ENCODE results near the gene MAS1. TPM values are rescaled to one million over a fixed set of nuclear protein-coding genes. Genes with fewer than 3 reads are reported as not detected.

MAS1 gene
- polyA plus RNA-seq, 1 of the 3 experiments (the other 2 are of a cell fraction): not detected

DNA sequence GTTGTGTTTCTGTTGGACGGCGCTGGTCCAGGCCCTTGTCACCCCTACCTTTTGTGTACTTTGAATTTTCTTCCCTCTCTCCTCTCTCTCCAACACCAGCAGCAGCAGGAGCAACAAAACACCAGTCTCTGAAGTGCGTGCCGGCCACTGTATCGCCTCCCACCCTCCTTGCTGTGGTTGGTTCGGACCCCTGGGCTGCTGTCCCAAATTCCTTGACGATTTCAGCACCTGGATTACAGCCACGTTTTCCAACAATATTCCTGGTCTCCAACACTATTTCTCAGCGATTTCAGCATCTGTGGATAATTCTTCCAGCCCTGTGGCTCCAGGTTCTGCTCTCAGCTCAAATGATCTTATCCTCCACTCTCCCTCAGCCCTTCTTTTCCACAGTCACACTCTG lies 11.8 kb downstream of the MAS1 start (continued):
- TF ChIP-seq, protein P1, sequence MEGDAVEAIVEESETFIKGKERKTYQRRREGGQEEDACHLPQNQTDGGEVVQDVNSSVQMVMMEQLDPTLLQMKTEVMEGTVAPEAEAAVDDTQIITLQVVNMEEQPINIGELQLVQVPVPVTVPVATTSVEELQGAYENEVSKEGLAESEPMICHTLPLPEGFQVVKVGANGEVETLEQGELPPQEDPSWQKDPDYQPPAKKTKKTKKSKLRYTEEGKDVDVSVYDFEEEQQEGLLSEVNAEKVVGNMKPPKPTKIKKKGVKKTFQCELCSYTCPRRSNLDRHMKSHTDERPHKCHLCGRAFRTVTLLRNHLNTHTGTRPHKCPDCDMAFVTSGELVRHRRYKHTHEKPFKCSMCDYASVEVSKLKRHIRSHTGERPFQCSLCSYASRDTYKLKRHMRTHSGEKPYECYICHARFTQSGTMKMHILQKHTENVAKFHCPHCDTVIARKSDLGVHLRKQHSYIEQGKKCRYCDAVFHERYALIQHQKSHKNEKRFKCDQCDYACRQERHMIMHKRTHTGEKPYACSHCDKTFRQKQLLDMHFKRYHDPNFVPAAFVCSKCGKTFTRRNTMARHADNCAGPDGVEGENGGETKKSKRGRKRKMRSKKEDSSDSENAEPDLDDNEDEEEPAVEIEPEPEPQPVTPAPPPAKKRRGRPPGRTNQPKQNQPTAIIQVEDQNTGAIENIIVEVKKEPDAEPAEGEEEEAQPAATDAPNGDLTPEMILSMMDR (IDR thresholded peaks at IDR 0.05): no peak

DNA sequence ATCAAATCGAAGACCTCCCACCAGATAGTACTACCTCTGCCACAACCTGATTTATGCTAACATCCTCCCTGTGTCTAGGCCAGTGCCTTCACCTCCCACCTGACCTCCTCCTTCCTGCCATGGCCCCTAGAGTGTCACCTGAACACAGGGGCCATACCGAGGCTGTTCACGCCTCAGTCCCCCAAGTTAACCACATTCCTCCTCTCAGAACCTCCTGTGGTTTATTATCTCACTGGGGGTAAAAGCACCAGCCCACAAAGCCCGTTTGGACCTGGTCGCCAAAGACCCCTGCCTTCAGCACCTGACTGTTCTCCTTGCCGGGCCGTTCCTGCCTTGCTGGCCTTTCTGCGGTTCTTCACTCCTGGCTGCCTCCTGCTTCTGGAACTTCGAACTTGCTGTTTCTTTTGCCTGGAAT lies 13.7 kb downstream of the MAS1 start:
- no peaks in the 10 kb centered on the region for H3K9me2 ChIP-seq
- peaks cover 0 to 11% of the 10 kb centered on the region in 2 experiments; a peak in 1 of 4 replicates for H3K4me1 ChIP-seq (ENCODE audit: control insufficient read depth in 1 of 2, insufficient read depth in 2 of 2, low read depth in 1 of 2, low read length in 1 of 2)
- ChIA-PET CTCF (no interaction called here), POLR2A (no interaction called here)
- H3K9ac ChIP-seq: no peak overlapping the region
- no peaks in the 10 kb centered on the region for H3K79me2 ChIP-seq (ENCODE audit: insufficient read depth)
- no peaks in the 10 kb centered on the region for H3K36me3 ChIP-seq (replicated peaks in 1 of 2; ENCODE audit: control insufficient read depth in 1 of 2, insufficient read depth in 2 of 2, low read length in 1 of 2)
- H3K4me2 ChIP-seq: no peak overlapping the region
- H3K4me3 ChIP-seq (ENCODE audit: low read depth in 2 of 2, low read length in 1 of 2): no peak overlapping the region
- TF ChIP-seq EP300 (IDR thresholded peaks at IDR 0.05; ENCODE audit: borderline replicate concordance in 1 of 2, low read depth in 1 of 2, low read length in 1 of 2) (no peak), POLR2AphosphoS5 (IDR thresholded peaks at IDR 0.05; ENCODE audit: low read depth, low read length) (no peak), RXRA (IDR thresholded peaks at IDR 0.05; ENCODE audit: borderline replicate concordance, low read depth) (no peak), GATA2 (CRISPR knock-in tag; IDR thresholded peaks at IDR 0.05) (no peak), CHD2 (IDR thresholded peaks at IDR 0.05; ENCODE audit: low read length, partially characterized antibody) (no peak), GABPA (IDR thresholded peaks at IDR 0.05; ENCODE audit: low read depth) (no peak), TEAD4 (IDR thresholded peaks at IDR 0.05; ENCODE audit: borderline replicate concordance, insufficient read depth) (no peak), TCF12 (IDR thresholded peaks at IDR 0.05) (no peak), FOXJ3 (CRISPR knock-in tag; IDR thresholded peaks at IDR 0.05) (no peak), MXI1 (IDR thresholded peaks at IDR 0.05; ENCODE audit: low read depth, low read length) (no peak), SIN3A (IDR thresholded peaks at IDR 0.05; ENCODE audit: borderline replicate concordance, low read depth, low read length) (no peak), SMC3 (IDR thresholded peaks at IDR 0.05; ENCODE audit: low read depth, low read length) (no peak), TAF1 (IDR thresholded peaks at IDR 0.05; ENCODE audit: borderline replicate concordance, low read depth, low read length) (no peak), JUND (IDR thresholded peaks at IDR 0.05) (no peak)
- TF ChIP-seq, protein P1 (IDR thresholded peaks at IDR 0.05): no peak
- TF ChIP-seq, protein P2, sequence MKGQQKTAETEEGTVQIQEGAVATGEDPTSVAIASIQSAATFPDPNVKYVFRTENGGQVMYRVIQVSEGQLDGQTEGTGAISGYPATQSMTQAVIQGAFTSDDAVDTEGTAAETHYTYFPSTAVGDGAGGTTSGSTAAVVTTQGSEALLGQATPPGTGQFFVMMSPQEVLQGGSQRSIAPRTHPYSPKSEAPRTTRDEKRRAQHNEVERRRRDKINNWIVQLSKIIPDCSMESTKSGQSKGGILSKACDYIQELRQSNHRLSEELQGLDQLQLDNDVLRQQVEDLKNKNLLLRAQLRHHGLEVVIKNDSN (IDR thresholded peaks at IDR 0.05; ENCODE audit: borderline replicate concordance, low read depth): no peak
- TF ChIP-seq, protein P3, sequence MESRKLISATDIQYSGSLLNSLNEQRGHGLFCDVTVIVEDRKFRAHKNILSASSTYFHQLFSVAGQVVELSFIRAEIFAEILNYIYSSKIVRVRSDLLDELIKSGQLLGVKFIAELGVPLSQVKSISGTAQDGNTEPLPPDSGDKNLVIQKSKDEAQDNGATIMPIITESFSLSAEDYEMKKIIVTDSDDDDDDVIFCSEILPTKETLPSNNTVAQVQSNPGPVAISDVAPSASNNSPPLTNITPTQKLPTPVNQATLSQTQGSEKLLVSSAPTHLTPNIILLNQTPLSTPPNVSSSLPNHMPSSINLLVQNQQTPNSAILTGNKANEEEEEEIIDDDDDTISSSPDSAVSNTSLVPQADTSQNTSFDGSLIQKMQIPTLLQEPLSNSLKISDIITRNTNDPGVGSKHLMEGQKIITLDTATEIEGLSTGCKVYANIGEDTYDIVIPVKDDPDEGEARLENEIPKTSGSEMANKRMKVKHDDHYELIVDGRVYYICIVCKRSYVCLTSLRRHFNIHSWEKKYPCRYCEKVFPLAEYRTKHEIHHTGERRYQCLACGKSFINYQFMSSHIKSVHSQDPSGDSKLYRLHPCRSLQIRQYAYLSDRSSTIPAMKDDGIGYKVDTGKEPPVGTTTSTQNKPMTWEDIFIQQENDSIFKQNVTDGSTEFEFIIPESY (IDR thresholded peaks at IDR 0.05; ENCODE audit: borderline replicate concordance, low read depth): no peak
- TF ChIP-seq, protein P4, sequence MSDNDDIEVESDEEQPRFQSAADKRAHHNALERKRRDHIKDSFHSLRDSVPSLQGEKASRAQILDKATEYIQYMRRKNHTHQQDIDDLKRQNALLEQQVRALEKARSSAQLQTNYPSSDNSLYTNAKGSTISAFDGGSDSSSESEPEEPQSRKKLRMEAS (IDR thresholded peaks at IDR 0.05; ENCODE audit: low read depth): no peak
- TF ChIP-seq, protein P5, sequence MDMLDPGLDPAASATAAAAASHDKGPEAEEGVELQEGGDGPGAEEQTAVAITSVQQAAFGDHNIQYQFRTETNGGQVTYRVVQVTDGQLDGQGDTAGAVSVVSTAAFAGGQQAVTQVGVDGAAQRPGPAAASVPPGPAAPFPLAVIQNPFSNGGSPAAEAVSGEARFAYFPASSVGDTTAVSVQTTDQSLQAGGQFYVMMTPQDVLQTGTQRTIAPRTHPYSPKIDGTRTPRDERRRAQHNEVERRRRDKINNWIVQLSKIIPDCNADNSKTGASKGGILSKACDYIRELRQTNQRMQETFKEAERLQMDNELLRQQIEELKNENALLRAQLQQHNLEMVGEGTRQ (IDR thresholded peaks at IDR 0.05; ENCODE audit: borderline replicate concordance, low read depth, low read length): no peak
- H3F3A ChIP-seq (replicated peaks; ENCODE audit: insufficient read depth): peaks cover 6% of the 10 kb centered on the region
- H3K27ac ChIP-seq (ENCODE audit: low read depth in 2 of 2, low read length in 1 of 2): no peak overlapping the region
- H3K9me3 ChIP-seq: no peaks in the 10 kb centered on the region
- 67% methylated on average over 9 of the region's 9 CpGs for WGBS (ENCODE audit: low lambda C conversion rate)
- no peak overlapping the region for H2AFZ ChIP-seq (ENCODE audit: low read depth)
- H4K20me1 ChIP-seq (ENCODE audit: insufficient read depth): no peaks in the 10 kb centered on the region
- DNase-seq: no peak
- no peaks in the 10 kb centered on the region; the same call in 1 of the 2 replicates for H3K27me3 ChIP-seq (ENCODE audit: insufficient read depth)
